Endometrial microvascular endothelial cells (primary cell): ENCODE data around the gene LYZL4. TPM values are rescaled to one million over a fixed set of nuclear protein-coding genes. Genes with fewer than 3 reads are reported as not detected.

ENCODE experiments used
- in situ Hi-C: cut with HindIII; loops from 2 replicates; pipeline ENCODE4 v1.10.0; 2017; ENCODE audit warnings: low sequenced_read_pairs, low pct_unique_long_range_greater_than_20kb; ENCODE audit errors: inconsistent ontology term
- total RNA-seq: library from RNA; depleted of rRNA; stranded (reverse); fragments of >200 nt; gene quantifications from one replicate; pipeline ENCODE4 v1.2.3, GENCODE V29; 2015; ENCODE audit errors: inconsistent ontology term

Gene LYZL4
- total RNA-seq, 1 donor from 2014 or later, result not detected

GRCh38 chr3:42432485-42432884 is 22.1 kb upstream of the LYZL4 start:
- in situ Hi-C loops, result no loop called here

GRCh38 chr3:42430781-42431532 is 20.5 kb upstream of the LYZL4 start:
- in situ Hi-C loops, result no loop called here

DNA sequence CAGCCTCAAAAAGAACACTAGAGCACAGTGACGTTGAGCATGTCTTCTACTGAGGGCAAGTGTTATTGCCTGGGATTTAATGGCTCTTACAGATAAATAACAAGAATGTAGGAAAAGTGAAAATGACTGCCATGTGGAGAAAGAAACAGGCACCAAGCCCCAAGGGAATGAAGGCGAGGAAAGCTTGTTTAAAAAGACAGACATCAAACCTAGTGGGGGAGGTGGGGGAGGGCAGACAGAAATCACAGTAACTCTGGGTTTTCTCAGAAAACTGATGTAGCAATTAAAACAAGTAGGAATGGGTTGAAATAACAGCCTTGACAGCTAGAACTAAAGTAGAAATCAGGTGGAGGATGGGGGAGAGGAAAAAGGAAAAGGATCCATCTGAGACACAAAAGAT is 18.4 kb upstream of the LYZL4 start:
- in situ Hi-C loops, result no loop called here

DNA sequence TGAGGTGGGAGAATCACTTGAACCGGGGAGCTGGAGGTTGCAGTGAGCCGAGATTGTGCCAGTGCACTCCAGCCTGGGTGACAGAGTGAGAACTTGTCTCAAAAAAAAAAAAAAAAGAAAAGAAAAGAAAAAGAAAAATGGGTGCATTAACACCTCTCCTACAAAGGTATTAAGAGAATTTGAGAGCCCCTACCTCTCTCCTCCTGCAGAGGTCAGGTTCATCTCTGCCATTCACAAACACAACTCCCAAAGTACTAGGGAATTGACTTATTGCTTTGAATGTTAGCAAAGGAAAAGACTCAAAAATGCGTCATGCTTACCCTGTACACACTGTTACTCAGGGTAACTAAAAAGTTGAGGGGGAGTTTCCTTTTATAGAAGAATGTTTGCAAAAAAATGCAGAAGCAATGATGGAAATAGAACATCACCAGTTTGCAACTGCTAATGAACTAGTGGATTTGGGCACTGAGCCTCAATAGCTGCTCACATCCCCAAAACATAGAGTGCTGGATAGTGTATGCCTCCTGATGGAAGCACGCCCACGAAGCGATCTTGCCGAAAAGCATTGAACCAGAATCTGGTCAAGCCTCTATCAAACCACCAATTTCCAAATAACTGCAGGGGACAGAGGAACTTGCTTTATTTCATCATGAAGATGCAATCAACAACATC is 15.5 kb upstream of the LYZL4 start:
- in situ Hi-C loops, result no loop called here

DNA sequence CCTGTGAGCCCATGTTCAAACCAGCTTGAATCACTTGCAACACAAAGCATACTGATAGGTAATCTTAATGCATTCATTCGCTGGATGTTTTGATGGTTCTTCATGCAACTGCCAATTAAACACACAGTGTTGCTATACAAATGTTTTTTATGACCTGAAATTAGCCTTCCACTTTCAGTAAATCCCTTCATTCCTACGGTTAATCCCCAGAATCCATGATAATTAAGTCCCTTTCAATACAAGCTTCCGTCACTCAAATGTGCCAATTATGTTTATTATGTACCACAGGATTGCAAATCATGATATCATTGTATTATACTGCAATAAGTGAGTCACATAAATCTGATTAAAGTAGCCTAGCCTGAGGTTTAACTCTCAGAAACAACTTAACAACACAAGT is 14.5 kb upstream of the LYZL4 start:
- in situ Hi-C loops, result no loop called here

- in situ Hi-C loops, result no loop called here
Observed at GRCh38 chr3:42421818-42422796, 11.7 kb upstream of the LYZL4 start.

GRCh38 chr3:42419563-42419962 is 9.2 kb upstream of the LYZL4 start:
- in situ Hi-C loops, result no loop called here

GRCh38 chr3:42412526-42413155 is 2.2 kb upstream of the LYZL4 start:
- in situ Hi-C loops, result no loop called here

DNA sequence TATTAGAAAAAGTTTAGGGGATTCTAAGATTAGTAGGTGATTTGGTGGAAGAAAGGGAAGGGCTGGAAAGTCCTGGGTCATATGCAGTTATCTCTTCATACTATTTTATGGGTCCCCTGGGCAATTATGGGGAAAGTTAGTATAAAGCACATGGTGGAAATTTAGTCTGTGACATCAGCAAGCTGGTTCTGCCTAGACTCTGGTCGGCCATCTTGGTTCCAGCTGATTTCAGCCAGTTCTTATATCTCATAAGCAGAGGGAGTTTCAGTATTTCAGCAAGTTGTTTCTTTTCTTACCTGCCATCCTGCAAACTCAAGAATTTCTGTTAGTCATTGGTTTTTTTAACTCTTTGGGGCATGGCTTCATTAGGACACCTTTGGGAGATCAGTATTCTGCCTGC is 1.0 kb upstream of the LYZL4 start:
- in situ Hi-C loops, result no loop called here

DNA sequence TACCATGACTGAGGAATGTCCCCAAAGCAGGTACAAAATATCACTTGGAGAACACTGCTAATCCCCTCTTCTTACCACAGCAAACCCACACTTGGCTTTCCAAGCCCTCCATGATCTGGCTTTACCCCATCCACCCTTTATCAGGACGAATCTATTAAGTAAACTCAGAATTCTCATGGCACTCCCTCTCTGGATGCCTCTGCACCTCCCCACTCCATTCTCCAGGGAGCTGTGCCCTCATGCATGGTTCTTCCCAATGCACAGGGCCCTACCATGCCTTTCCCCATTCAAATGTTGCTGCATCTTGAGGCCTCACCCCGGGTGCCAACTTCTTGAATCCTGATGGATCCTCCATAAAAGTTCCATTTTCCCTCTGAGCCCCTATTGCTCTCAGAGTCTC is 2.3 kb downstream of the LYZL4 start:
- in situ Hi-C loops, result no loop called here

DNA sequence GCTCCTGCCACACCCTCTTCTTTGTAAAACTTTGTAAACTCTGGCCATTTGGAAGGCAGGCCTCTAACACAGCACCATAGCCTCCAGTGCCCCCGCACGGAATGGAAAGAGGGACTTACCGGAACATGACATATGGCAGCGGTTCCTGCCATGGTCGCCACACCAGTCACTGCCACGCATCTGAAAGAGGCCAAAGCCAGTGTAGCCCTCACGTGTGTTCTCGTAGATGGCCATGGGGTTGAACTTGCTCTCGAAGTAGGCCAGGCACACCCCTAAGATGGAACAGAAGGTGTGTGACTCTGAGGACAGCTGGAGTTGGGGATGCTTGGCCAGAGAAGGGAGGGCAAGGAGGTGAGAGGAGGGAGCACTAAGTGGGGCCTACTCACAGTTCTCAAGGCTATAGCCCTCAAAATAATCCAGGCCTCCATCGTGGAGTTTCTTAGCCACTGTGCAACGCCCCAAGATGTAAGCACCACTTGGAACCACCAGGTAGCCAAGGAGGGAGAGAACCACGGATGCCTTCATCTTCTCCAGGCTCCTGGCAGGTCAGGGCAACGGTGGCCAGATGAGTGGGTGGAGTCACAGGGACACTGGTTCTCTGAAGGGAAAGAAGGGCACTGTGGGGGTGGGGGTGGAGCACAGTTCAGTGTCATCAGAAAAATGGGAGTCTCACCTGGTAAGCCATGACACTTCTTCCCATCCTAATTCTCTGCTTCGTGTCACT is 3.5 kb downstream of the LYZL4 start:
- in situ Hi-C loops, result no loop called here

DNA sequence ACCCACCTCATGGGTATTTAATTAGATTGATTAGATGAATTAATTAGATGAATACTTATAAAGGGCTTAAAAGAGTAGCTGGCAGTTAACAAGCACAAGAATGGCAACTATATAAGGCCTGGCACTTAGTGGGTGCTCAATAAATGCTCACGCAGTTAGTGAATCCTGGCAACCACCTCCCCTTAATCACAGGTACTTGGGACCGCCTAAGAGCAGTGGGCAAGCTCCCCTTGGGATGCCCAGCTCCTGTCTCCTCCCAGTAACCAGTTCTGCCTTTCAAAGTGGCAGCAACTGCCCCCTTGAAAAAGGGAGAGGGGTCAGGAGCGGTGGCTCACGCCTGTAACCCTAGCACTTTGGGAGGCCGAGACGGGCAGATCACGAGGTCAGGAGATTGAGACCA is 4.6 kb downstream of the LYZL4 start:
- in situ Hi-C loops, result no loop called here

DNA sequence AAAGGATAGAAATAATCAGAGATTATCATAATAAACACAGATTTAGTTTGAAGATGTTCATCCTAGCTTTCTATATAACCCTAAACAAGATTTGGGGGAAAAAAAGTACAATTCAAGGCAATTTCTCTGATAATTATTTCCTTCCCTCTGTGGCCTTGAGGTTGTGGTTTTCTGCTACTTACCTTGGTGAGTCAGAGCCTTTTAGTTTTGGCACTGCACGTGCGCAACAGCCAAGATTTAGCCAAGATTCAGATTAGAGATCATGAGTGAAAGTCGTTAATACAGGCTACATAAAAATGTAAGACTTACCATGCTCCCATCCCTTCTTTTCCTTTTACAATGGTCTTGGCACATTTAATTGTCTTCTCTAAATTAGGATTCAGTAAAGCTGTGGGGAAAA is 6.7 kb downstream of the LYZL4 start:
- in situ Hi-C loops, result no loop called here

DNA sequence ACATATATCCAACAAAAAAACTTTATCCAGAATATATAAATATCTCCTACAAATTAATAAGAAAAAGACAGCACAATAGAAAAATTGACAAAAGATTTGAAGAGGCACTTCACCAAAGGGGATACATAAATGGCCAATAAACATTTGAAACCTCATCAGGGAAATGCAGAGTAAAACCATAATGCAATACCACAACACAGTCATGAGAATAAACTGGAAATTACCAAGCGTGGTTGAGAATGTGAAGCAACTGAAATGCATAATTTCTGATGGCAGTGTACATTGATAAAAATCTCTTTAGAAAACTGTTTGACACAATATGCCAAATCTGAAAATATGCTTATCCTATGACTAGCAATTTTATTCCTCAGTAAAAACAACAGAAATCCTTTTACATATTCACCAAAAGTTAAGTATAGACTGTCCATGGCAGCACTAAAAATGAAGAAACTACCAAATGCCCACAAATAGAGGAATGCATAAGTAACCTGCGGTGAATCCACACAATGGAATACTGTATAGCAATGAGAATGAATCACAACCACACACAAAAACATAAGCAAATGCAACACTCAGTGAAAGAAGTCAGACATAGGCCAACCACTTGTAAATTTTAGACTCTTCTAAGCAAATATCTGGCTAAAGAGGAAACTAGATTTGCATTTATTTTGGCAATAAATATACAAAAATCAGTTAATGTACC is 7.9 kb downstream of the LYZL4 start:
- in situ Hi-C loops, result no loop called here

- in situ Hi-C loops, result no loop called here
Observed at GRCh38 chr3:42398080-42398479, 12.3 kb downstream of the LYZL4 start.

DNA sequence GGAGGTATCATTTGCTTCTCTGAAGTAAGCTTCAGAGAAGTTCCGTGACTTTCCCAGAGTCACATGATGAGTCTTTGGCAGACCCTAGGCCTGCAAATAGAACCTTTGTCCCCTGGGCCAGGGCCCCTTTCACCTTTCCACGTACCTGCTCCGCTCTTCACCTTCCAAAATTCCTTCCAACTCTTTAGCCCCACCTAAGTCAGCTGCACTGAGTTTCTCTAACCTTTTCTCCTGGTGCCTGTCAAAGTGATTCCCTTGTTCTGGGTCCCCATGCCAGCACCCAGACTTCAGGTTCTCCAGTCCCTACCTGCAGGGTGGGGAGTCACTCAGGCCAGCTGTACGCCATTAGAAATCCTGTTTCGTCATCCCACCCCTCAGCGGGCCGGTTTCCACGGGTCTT is 12.8 kb downstream of the LYZL4 start:
- in situ Hi-C loops, result no loop called here

DNA sequence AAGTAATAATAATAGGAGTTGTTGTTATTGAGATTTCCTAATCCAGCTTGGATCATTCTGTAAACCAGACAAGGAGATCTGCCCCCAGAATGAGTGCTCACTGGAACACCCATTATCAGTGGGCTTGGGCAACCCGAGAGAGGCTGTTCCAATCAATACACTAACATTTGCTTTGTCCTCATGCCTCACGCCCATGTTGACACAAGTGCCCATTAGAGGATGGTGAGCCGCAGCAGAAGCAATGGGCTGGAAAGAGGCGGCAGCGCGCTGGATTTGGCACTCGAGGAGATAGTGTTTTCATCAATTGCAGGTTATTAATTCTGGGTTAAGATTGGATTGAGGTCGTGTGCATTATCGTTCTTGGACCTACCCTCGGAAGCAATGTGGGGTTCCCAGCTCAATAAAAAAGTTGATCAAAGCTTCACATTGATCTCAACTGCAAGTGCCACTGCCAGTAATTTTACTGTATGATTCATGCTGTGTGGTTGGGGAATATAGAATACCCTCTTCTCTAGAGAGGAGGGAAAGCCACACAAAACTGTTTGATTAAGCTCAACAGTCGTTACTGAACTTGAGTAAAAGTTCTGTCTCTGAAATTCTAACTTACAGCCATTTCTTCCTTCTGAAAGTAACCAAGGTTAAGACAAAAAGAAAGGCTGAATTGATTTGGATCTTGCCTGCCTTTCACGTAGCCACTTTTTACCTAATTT is 15.7 kb downstream of the LYZL4 start:
- in situ Hi-C loops, result no loop called here
